ENCODE results near the gene HSD17B1. TPM values are rescaled to one million over a fixed set of nuclear protein-coding genes. Genes with fewer than 3 reads are reported as not detected.

The HSD17B1 gene
- total RNA-seq, 1 experiment from 2014 or later = 1.5 TPM

DNA sequence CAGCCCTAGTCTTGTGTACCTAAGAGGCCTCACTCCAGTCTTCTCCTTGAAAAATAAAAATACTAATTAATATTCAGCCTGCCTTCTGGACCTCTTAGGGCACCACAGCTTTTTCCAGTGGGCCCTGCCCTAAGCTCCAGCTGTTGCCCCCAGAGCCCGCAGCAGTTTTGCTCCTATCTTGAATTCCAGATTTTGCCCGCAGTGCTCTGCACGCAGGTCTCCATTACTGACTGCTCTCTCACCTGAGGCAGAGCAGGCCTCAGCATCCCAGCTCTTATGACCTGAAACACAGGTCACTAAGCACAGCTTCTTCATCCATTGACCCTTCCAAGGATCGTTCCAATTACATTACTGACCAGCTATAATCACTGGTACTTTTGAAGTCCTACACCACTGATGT lies 45.1 kb upstream of the HSD17B1 start:
- Histone ChIP-seq H3K23ac (ENCODE audit: insufficient read length, low read depth, low read length) (no peak overlapping the region), H4K8ac (replicated peaks; ENCODE audit: insufficient read length, low read depth, low read length) (no peak overlapping the region), H2AFZ (ENCODE audit: low read length) (no peak overlapping the region), H3K79me2 (ENCODE audit: insufficient read depth, low read length) (no peaks in the 10 kb centered on the region), H3K27me3 (ENCODE audit: insufficient read depth, low read length) (no peaks in the 10 kb centered on the region), H2AK5ac (ENCODE audit: insufficient read length, low read length) (no peak overlapping the region), H3K4me2 (ENCODE audit: insufficient read depth, insufficient read length, low read length) (no peak overlapping the region), H2BK12ac (ENCODE audit: insufficient read length, low read depth, low read length) (no peak overlapping the region), H3K18ac (ENCODE audit: insufficient read length, low read depth, low read length) (no peak overlapping the region), H3K56ac (ENCODE audit: insufficient read length, low read depth, low read length) (no peak overlapping the region), H4K20me1 (ENCODE audit: control insufficient read depth, insufficient read depth, insufficient read length) (no peaks in the 10 kb centered on the region), H2BK15ac (ENCODE audit: low read depth, low read length) (no peak overlapping the region), H3K9ac (ENCODE audit: extremely low read depth, insufficient read length, low read length) (no peak overlapping the region), H3K4ac (ENCODE audit: low read depth, low read length) (no peak overlapping the region), H3K4me1 (ENCODE audit: insufficient read depth, low read length) (no peaks in the 10 kb centered on the region), H2BK20ac (ENCODE audit: low read depth, low read length, poor library complexity, severe bottlenecking) (no peak overlapping the region), H3K27ac (ENCODE audit: insufficient read length, low read depth, low read length) (no peak overlapping the region), H2BK5ac (ENCODE audit: insufficient read length, low read length) (no peak overlapping the region), H4K91ac (ENCODE audit: insufficient read length, low read depth, low read length) (no peak overlapping the region), H3K79me1 (ENCODE audit: insufficient read depth, low read depth, low read length, poor library complexity, severe bottlenecking) (no peaks in the 10 kb centered on the region), H3K14ac (ENCODE audit: insufficient read depth, low read length) (no peak overlapping the region), H3K23me2 (ENCODE audit: insufficient read length, low read depth, low read length, poor library complexity, severe bottlenecking) (no peaks in the 10 kb centered on the region), H3K9me3 (ENCODE audit: control insufficient read depth, low read depth, low read length) (no peaks in the 10 kb centered on the region), H2BK120ac (ENCODE audit: low read depth, low read length, poor library complexity, severe bottlenecking) (no peak overlapping the region), H4K5ac (ENCODE audit: insufficient read length, low read depth, low read length) (no peak overlapping the region), H3T11ph (ENCODE audit: low read length) (no peak overlapping the region)
- H3K27me3 Mint-ChIP-seq (ENCODE audit: low read depth) = no peaks in the 10 kb centered on the region
- no peak for TF ChIP-seq CTCF (conservative IDR thresholded peaks at IDR 0.05)
- peaks cover 0 to 51% (median 41%) of the 10 kb centered on the region in 3 experiments; a peak in 5 of 7 replicates for H3K36me3 Mint-ChIP-seq (ENCODE audit: insufficient read depth in 1 of 3, low read depth in 3 of 3)
- no CpG with 5 or more reads among the region's 4 CpGs for WGBS (ENCODE audit: extremely low coverage, insufficient read length, low lambda C conversion rate)
- DNase-seq = no peak
- H3K9me3 Mint-ChIP-seq = no peaks in the 10 kb centered on the region
- no peak overlapping the region for H3K4me3 Mint-ChIP-seq
- H3K4me1 Mint-ChIP-seq = no peaks in the 10 kb centered on the region
- H3K27ac Mint-ChIP-seq = no peak overlapping the region
